ENCODE data around the gene INPP5E.

INPP5E gene

DNA sequence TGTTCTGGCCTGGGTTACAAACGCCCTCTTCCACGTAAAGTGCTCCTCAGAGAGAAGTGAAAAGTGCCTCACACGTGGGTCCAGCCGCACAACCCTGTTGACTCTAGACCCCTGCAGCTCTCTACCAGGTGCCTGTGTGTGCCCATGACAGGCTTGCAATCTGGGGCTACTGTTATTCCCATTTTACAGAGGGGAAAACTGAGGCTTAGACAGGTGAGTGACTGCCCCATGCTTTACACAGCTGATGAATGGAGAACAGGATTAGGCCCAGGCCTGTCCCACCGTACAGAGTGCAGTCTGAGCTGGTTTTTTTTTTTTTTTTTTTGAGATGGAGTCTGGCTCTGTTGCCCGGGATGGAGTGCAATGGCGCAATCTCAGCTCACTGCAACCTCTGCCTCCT lies 6.2 kb upstream of the INPP5E start:
- no peak for DNase-seq

DNA sequence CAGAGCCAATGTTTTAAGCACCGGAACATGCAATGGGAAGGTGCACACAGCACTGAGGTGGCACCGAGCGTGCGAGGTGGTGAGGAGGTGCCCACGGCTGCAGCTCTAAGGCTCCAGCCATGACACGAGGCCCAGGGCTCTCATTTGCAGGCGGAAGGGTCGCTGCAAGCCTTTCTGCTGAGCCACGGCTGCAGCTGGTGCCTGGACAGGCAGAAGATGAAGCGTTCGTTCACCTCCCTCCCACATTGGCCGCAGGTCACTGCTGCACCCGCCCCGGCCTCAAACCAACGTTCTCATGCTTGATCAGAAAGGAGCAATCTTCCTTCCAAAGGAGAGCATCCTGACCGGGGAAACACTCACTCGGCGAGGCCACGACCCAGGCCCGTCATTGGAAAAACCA lies 4.5 kb upstream of the INPP5E start:
- no peak for DNase-seq

DNA sequence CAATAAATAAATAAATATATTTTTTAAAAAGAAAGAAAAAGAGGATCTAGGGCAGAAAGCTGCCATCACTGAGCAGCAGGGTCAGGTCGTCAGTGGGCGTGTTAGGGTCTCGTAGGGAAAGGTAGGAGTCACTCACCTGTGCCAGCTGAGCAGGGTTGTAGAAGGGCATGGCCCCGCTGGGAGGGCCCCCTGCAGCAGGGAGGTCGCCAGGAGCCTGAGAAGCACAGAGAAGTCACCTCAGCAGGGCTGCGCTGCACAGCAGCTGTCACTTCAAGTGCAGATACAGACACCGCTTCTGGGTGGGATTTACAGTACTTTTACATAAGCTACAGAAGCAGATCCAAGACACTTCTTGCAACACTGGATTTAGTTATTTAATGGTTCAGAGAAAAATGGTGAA lies 4.0 kb upstream of the INPP5E start:
- DNase-seq = no peak

DNA sequence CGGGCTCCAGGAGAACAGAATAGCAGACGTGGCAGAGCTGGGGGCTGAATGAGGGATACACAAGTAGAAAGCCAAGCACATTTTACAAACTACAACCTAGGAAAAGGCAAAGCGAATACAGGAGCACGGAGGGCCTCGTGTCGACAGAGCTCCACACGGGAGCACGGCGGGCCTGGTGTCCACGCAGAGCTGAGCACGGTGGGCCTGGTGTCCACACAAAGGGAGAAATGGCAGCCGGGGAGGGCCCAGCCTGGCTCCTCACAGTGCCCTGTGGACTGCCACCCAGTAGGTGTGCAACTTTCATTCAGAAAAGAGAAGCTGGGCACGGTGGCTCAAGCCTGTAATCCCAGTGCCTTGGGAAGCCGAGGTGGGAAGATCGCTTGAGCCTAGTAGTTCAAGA lies 3.4 kb upstream of the INPP5E start:
- no peak for DNase-seq

DNA sequence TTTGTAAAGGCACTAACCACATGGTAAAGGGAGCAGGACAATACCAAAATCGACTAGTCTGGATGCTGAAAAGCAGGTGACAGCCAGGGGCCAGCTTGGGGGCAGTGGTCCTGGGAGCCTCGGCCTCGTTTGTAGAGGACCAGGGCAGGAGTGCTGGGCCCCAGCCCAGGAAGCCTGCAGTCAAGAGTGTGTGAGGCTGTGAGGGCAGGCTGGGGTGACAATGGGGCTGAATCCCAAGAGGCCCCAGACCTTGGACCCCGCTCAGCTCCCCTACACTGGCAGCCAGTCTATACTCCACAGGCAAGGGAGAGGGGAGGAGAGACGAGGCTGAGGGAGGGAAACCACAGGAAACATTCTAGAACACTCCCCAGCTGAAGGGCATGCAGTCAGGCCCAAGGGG lies 2.6 kb upstream of the INPP5E start:
- no peak for DNase-seq

DNA sequence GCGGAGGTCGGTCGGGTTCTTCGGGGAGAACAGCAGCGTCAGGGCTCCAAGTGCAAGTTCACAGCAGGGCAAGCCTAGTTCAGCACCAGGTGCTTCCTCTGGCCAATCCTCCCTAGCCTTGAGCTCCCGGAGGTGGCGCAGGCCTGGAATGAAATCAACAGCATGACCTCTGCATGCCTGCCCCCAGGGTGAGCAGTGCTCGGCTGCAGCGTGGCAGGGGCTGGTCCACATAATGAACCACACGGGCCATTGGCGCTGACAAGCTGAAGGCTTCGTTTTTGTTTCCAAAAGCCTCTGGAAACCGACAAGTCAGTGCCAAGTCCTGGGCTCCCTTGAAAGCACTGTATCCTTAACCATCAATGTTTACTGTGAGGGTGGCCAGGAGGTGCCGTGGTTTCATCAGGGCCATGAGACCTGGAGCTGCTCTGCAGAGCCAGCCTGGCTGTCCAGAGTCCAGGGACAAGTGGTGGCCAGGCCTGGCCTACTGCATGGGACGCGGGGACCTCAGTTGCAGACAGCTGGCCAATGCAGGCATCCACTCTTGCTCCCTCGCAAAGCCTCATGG lies 2.1 kb upstream of the INPP5E start:
- no peak for DNase-seq

DNA sequence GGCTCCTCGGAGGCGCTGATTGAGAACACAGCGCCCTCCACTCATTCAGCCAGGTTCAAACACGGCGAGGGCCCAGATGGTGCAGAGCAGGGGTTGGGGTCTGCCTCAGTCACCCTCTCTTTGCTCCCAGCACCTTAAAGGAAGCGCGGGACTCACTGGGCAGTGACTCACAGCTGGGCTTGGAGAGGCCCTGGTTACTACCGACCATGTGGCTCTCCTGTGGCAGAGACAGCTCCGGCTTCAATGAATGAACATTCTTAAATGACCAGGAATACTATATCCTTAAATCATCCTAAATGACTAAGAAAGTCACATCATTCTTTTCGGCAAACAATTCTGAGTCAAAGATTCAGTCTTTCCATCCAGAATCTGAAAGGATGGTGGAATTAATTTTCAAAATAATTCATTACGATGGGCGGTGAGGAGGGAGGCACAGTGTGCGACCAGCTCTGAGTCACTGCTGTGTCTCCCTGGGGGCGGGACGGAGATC lies 1.6 kb upstream of the INPP5E start:
- no peak for DNase-seq

DNA sequence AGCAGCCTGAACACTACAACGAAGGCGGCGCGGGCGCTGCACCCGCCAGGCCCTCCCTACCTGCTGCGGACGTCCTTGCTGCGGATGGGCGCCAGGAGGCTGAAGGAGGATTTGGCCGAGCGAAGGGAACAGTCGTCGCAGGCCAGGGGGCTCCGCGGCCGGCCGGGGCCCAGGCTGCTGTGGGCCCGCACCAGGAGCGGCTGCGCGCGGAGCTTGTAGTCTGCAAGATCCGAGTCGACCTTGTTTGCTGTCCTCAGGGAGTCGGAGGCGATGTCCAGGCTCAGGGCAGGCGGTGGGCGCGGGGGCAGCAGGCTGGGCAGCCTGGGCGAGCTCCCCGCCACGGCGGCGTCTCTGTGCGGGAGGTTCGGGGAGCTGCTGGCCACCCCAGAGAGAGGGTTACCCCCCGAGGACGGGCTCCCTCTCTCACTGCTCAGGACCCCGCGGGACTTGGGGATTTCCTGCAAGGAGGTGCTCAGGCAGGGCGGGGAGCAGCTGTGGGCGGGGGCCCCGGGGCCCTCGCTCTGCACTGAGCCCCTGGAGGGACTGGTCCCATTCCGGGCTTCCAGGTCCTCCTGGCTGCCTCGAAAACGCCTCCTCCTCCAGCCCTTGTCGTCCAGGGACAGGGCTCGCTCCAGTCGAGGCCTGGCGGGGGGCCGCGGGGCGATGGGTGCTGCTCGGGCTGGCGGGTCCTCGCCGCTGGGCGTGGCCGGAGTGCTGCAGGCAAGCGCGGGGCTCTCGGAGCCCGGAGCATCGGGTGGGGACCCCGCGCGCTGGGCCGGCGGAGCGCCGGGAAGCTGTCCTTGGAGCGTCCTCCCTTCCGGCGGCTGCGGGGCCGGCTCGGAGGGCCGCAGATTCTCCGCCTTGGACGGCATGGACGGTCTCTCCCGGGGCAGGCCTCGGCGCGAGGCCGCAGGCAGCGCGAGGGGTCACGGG lies 831 bp downstream of the INPP5E start:
- DNase-seq = no peak

DNA sequence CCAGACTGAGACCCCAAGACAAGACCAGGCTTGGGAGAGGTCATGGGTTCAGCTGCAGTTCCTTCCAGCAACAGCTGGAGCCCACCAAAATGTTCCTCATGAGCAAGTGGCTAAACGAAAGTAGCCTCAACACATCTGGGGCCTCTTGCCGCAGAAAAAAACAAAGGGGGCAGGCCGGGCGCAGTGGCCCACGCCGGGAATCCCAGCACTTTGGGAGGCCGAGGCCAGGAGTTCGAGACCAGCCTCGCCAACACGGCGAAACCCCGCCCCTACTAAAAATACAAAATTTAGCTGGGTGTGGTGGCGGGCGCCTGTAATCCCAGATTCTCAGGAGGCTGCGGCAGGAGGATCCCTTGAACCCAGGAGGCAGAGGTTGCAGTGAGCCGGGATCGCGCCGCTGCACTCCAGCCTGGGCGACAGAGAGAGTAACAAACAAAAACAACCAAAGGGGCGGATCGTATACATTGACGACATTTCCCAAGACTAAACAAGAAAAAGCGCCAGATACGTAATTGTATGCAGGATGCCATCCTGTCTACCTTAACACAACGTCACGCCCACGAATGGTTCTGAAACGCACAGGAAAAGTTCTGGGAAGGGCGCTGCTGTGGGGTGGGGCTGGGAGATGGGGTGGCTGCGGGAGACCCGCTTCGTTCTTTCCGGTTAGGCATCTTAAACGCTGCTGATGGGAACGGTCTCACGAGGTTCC lies 1.7 kb downstream of the INPP5E start:
- DNase-seq = no peak

DNA sequence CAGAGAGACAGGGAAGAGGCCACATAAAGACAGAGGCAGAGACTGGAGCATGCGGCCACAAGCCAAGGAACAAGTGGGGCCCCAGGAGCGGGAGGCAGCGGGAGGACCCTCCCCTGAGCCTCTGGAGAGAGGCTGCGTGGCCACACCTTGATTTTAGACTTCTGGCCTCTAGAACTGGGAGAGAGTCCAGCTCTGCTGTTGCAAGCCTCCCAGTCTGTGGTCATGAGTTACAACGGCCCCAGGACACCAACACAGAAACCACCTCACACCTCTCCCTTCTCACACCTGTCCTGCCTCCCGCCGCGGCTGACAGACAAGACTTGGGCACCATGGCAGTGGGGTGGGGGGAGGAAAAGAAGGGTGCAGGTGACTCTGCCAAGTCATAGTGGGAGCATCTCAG lies 2.2 kb downstream of the INPP5E start:
- DNase-seq = no peak

DNA sequence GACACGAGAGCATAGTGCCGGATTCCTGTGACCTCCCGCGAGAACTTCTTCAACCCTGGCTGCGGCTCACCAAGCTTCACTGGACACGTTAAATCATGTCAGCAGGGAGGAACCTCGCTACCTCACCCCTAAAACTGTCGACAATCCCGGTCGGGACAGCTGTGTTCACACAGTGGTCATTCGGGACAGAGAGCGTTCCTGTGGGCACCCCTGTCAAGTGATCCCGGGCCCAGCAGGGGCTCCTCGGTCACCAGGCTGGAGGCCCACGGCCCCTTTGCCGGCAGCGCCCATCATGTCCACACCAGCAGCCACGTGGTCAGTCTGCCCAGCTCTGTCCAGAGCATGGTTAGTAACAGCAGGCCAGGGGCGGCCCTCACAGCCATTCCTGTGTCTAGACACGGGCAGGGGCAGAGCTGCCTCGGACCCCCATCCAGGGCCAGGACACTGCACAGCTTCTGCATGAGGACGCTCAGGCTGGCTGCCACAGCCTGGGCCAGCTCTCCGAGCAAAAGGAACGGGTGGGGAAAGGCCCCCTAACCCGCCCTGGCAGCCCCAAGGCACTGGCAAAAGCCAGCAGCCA lies 3.5 kb downstream of the INPP5E start:
- DNase-seq = no peak

DNA sequence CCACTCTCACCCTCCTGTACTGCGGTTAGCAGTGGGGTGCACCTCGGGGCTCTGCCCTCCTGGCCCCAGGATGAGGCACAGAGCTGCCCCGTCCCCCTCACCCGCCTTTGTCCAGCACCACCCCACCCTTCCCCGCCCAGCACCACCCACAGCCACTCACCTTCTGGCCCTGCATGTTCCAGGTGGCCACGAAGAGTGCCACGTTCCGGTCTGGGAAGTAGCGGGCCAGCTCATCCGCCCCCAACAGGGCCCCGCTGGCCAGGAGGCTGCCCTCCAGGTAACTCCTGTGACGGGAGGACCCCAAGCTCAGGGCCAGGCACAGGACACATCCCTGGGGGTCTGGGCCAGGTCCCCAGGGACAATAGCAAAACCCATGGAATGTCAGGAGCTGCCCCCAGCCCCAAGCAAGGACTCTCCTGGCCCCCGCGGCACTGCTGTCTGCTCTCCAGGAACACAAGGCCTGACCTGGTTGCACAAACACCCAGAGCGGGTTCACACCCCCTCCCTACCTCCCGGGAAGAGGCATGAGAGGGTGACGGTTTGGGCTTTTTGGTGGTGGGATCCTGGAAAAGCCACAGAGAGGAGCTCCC lies 5.0 kb downstream of the INPP5E start:
- DNase-seq = no peak

DNA sequence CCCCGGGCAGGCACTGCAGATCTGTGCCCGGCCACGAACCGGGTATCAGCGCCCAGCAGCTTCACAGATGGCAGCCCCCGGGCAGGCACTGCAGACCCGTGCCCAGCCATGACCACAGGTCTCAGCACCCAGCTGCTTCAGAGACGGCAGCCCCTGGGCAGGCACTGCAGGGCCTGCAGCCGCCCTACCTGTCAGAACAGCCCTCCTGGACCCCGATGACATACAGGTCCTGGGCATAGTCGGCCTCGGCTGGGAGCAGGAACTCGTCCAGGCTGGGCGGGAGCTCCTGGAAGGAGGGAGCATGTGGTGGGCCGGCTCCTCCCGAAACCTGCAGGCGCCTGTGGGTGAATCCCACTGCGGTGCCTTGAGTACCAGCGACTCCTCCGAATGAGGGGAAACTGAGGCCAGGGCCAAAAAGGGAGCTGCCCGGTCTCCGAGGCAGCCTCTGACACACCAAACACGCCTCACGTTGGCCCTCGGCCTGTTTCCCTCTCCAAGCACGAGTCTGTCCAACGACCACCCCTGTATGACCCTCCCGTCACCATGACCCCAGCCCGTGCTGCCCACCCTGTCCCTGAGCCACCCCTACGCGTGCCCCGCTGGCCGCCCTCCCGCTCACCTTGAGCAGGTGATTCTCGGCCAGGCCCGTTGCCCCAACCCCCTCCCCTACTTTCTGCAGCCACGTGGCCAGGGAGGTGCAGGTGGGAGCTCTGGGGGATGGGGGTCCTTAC lies 5.6 kb downstream of the INPP5E start:
- DNase-seq = no peak

DNA sequence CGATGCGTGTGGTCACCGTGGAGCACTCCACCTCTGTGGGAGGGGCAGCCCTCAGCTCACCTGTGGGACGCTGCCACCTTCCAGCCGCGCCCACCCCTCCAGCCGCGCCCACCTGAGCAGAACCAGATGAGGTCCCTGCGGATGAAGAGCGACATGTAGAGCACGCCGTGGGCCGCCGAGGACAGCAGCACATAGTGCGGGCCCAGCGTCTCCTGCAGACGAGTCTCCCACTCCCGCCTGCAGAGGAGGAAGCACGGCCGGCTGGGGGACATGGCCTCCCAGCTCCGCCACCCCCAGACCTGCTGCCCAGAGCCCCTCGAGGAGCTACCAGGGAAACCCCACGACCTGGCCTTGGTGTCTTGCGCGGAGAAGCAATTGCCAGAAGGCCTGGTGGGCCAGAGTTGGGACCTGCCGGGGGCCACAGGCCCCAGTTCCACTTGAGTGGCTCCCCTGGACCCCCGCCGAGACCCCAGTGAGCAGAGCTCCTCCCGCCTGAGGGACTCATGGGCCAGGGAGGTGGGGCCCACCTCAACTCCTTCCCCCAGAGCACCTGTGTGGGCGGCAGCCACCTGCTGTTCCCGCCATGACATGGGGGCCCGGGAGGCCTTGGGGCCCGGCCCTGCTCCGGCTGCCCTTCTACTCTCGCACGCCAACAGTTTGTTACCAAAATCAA lies 6.5 kb downstream of the INPP5E start:
- DNase-seq = no peak

DNA sequence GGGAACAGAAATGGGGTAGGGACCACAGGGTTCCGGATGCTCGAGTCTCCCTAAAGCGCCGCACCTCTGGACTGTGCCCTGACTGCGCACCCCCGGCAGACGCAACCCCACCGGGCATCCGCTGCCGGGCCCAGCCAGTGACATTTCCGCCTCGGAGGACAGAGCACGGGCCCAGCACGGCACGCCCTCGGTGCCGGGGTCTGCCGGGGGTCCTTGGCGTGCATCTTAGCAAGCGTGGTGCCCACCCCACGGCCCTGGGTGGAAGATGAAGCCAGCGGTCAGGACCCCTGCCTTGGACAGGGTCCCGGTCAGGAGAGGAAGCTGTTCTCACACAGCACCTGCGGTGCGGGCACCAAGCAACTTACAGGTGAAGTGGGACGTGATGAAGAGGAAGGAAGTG lies 7.1 kb downstream of the INPP5E start:
- no peak for DNase-seq

DNA sequence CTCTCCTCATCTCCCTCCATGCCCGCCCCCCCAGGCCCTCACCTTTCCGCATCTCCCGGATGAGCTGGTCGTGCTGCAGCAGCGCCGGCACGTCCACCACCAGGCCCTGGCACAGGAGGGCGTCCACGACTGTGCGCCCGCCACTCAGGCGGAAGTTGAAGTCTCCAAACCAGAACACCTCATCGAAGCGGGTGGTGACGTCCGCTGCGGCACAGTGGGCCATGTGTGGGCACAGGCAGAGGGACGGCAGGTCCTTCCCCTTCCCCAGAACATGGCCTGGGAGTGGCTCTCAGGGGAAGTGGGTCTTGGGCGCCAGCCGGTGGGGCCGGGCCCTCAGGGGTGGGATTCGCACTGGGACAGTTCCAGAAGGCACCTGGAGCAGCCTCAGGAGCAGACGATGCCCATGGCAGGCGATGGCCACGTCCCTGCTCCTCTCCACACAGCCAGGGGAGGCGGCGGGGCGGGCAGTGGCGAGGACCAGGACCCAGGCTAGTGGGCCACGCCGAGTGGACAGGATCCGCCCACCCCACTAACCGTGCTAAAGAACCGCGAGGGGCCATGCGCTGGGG lies 7.8 kb downstream of the INPP5E start:
- no peak for DNase-seq

DNA sequence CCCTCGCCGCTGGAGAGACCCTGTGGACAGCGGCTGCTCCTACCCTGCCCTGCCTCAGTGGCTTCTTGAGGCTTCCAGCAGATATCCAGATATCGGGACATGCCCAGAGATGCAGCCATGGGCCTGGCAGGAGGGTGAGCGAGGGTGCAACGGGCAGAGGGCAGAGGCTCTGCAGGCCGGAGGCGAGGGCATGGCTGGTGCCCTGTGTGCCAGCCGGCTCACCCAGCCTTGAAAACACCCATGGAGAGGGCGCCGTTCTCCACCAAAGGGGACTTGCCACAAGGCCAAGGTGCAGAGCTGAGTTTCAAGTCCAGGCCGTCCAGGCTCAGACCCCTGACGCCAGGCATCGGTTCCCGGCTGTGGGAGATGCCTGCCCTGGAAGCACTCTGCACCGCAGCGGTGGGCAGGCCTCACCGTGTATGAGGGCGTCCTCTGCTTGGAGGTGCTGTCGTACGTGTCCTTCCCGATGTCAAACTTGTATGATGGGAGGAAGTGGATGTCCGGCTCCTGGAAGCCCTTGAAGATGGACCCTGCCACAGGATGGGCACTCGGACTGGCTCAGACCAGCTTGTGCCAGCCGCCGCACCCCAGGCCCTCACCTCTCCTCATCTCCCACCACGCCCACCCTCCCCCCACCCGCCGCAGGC lies 8.9 kb downstream of the INPP5E start:
- no peak for DNase-seq

DNA sequence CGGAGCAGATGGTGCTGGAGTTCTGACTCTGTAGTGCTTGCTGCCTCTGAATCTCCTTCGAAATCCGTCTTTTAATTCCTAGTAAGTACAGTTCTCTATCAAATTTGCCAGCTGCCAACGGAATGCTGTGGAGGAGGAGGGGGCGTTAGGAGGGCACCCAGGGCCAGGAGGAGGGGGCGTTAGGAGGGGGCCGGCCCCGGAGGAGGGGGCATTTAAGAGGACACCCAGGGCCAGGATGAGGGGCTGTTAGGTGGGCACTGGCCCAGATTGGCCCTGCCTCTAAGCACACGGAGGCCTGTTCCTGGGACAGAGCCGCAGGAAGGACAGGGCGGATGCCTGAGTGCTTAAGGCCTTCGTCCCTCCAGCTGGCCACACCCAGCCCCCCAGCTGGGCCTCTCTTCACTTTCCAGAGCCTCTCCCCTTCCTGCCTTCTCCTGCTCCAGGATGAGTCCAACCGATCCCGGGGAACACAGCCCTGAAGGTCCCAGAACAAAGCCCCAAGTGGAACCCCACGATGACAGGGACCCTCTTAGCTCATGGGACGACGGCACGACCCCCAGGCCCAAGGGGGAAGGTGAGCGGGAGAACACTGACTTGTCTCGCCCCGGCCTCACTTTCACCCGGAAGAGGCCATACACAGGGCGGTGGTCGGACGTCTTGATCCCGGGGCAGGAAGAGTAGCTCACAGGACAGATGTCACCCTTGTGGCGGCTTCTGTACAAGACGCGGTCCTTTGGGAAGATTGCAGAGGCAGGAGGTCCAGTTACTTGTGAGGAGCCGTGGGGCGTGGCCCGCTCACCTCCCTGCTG lies 9.8 kb downstream of the INPP5E start:
- no peak for DNase-seq

DNA sequence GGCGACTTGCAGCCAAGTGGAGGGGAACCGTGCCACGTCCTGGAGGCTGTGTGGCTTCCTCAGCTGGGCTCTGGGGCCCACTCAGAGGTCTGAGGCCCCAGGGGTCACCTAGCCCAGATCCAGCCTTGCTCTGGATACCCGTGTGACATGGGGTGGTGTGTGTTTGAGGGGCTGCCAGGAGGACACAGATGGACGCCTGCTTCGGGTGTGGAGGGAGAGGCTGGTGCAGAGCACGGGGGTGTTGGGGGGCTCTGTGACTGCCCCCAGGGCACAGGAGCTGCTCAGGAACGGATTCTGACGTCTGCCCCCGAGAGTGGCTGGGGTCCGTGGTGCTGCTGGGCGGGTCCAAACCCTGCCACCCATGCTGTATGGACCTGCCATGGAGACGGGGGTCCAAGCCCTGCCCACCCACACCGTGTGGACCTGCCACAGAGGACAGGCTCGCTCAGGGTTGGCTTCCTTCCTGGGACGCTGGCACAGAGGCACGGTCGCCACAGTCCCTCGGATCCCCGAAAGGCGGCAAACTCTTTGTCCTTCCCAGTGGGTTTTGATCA lies 10.5 kb downstream of the INPP5E start:
- no peak for DNase-seq

DNA sequence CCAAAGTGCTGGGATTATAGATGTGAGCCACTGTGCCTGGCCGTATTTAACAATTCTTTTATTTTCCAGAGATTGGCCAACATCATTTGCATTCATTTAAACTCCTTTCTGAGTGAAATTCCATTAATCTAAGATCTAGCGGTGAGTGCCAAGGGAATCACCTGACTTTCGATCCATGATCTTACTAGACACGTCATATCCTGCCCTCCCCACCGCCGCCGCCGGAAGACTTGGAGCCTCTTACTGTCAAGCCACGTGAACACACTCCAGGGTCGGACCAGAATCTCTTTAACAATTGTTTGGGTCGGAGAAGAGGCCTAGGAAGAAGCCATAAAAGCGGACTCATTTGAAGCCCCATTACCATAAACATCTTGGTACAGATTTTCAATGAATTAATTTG lies 12.9 kb downstream of the INPP5E start:
- no peak for DNase-seq
